DND-41 (cell line): ENCODE measurements around the gene IL12RB2.
"Not testable (repeated sequence)": the region's sequence is repeated elsewhere in the genome, so short reads cannot be mapped to it uniquely, and the experiment has no call there.

Experiments used
- ATAC-seq: fragments of 200-7000 bp; cut with Tn5 transposase; 3 replicates; pipeline ENCODE4 v1.9.1; 2021; ENCODE audit warnings: low read depth; ENCODE audit not compliant: insufficient read depth
- DNase-seq: peaks from one replicate; pipeline ENCODE4 v3.0.0-alpha.2; 2020
- H2AFZ ChIP-seq: 2 replicates; pipeline ENCODE4 v1.6.0; 2012; ENCODE audit warnings: low read depth, low read length
- H3K27ac ChIP-seq: 2 replicates; pipeline ENCODE4 v1.5.1; 2012; ENCODE audit warnings: low read length, inconsistent platforms
- H3K27me3 ChIP-seq: fragments of 200-600 bp; sonication (generic); 2 replicates; pipeline ENCODE4 v1.6.0; 2012; ENCODE audit warnings: low read length, mild to moderate bottlenecking, inconsistent platforms; ENCODE audit not compliant: insufficient read depth, poor library complexity
- H3K36me3 ChIP-seq: 2 replicates; pipeline ENCODE4 v1.5.1; 2012; ENCODE audit warnings: low read length, inconsistent platforms; ENCODE audit not compliant: insufficient read depth
- H3K4me1 ChIP-seq: 2 replicates; pipeline ENCODE4 v1.5.1; 2012; ENCODE audit warnings: mild to moderate bottlenecking, low read length; ENCODE audit not compliant: insufficient read depth
- H3K4me2 ChIP-seq: 2 replicates; pipeline ENCODE4 v1.6.0; 2012; ENCODE audit warnings: mild to moderate bottlenecking, moderate library complexity, low read length, inconsistent platforms; ENCODE audit not compliant: insufficient read depth
- H3K4me3 ChIP-seq, 2 experiments: fragments of 200-600 bp in 1 of 2; shearing (Covaris generic) in 1 of 2; 2 replicates each; pipeline ENCODE4 v1.5.1; 2012 to 2016; ENCODE audit warnings: inconsistent platforms in 2 of 2, low read length in 2 of 2, mild to moderate bottlenecking in 2 of 2, low read depth in 1 of 2, moderate library complexity in 1 of 2
- H3K79me2 ChIP-seq: 2 replicates; pipeline ENCODE4 v1.6.0; 2012; ENCODE audit warnings: low read length, inconsistent platforms; ENCODE audit not compliant: insufficient read depth
- H3K9ac ChIP-seq: 2 replicates; pipeline ENCODE4 v1.6.0; 2012; ENCODE audit warnings: low read depth, mild to moderate bottlenecking, inconsistent platforms, low read length, moderate library complexity
- H3K9me3 ChIP-seq: 2 replicates; pipeline ENCODE4 v1.5.1; 2012; ENCODE audit warnings: low read length, moderate library complexity, mild to moderate bottlenecking, inconsistent platforms; ENCODE audit not compliant: insufficient read depth, severe bottlenecking
- H4K20me1 ChIP-seq: 2 replicates; pipeline ENCODE4 v1.6.0; 2012; ENCODE audit warnings: low read length; ENCODE audit not compliant: insufficient read depth
- EZH2 ChIP-seq: IDR thresholded peaks from 3 replicates; pipeline ENCODE4 v1.6.1; 2012; ENCODE audit warnings: borderline replicate concordance, low read depth, mild to moderate bottlenecking, moderate library complexity, low read length, inconsistent platforms; ENCODE audit not compliant: severe bottlenecking
- TF ChIP-seq, protein P1 (sequence below): IDR thresholded peaks from 2 replicates; pipeline ENCODE4 v1.5.1; 2012; ENCODE audit warnings: borderline replicate concordance, low read length, moderate library complexity, mild to moderate bottlenecking; ENCODE audit not compliant: poor library complexity, severe bottlenecking; ENCODE audit errors: extremely low read depth

IL12RB2 gene

DNA sequence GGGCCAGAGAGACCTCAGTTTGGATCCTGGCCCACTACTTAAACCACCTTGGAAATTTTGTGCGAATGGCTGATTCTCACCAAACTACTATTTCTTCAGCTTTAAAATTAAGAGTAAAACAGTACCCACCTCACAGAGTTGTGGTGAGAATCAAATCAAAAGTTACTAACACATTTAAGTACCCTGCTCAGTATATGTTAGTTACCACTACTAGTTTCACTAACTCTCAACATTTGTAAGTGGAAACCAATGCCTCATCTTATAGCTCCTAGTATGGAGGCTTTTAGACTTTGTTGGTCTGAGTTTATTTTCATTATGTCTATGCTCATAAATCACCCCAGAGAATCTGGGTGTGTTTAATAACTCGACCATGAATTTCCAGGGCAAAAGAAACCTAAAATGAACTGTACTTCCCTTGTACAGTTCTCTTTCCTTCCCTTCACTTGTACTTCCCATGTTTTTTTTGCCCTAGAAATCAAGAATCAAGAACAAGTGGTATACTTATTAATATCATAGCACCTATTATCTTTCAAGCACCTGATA lies 134.1 kb downstream of the IL12RB2 start:
- Histone ChIP-seq H2AFZ (no peak overlapping the region), H3K4me1 (peaks cover 9% of the 10 kb centered on the region), H3K9me3 (no peaks in the 10 kb centered on the region), H3K4me3 (no peak overlapping the region), H3K79me2 (no peaks in the 10 kb centered on the region), H3K9ac (peak overlapping the region; percentile 7; the same call in 1 of the 2 replicates), H3K36me3 (no peaks in the 10 kb centered on the region), H4K20me1 (no peaks in the 10 kb centered on the region), H3K4me2 (no peak overlapping the region), H3K27me3 (no peaks in the 10 kb centered on the region), H3K27ac (0 out of 2 replicates have a peak overlapping the region, but pooled peaks have one; percentile 30)
- TF ChIP-seq EZH2, result no peak
- TF ChIP-seq, protein P1, sequence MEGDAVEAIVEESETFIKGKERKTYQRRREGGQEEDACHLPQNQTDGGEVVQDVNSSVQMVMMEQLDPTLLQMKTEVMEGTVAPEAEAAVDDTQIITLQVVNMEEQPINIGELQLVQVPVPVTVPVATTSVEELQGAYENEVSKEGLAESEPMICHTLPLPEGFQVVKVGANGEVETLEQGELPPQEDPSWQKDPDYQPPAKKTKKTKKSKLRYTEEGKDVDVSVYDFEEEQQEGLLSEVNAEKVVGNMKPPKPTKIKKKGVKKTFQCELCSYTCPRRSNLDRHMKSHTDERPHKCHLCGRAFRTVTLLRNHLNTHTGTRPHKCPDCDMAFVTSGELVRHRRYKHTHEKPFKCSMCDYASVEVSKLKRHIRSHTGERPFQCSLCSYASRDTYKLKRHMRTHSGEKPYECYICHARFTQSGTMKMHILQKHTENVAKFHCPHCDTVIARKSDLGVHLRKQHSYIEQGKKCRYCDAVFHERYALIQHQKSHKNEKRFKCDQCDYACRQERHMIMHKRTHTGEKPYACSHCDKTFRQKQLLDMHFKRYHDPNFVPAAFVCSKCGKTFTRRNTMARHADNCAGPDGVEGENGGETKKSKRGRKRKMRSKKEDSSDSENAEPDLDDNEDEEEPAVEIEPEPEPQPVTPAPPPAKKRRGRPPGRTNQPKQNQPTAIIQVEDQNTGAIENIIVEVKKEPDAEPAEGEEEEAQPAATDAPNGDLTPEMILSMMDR, result no peak
- ATAC-seq (no peak), DNase-seq (no peak)

DNA sequence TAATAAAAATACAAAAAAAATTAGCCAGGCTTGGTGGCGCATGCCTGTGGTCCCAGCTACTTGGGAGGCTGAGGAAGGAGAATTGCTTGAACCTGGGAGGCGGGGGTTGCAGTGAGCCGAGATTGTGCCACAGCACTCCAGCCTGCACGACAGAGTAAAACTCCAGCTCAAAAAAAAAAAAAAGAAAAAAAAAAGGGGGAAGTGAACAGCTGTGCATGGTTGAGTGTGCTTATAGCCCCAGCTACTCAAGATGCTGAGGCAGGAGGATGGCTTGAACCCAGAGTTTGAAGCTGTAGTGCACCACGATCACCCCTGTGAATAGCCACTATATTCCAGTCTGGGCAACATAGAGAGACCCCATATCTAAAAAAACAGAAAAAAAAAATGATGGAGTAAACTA lies 138.3 kb downstream of the IL12RB2 start:
- ATAC-seq, H3K36me3 ChIP-seq, H3K4me2 ChIP-seq, H3K4me3 ChIP-seq, H3K9ac ChIP-seq, H3K27ac ChIP-seq, H3K27me3 ChIP-seq, H3K4me1 ChIP-seq, DNase-seq, H4K20me1 ChIP-seq, H3K9me3 ChIP-seq, H3K79me2 ChIP-seq, H2AFZ ChIP-seq: not testable (repeated sequence)
